ENCODE data around the gene MCOLN2. TPM values are rescaled to one million over a fixed set of nuclear protein-coding genes. Genes with fewer than 3 reads are reported as not detected.

The MCOLN2 gene
- total RNA-seq, 1 donor from 2014 or later = 1.0 TPM

GRCh38 chr1:84890566-84890965 is 106.3 kb downstream of the MCOLN2 start:
- Mint-ChIP-seq H3K27me3 (ENCODE audit: low read depth) (peaks cover 64% of the 10 kb centered on the region), H3K9me3 (no peaks in the 10 kb centered on the region), H3K36me3 (ENCODE audit: low read depth) (no peaks in the 10 kb centered on the region), H3K4me3 (no peak overlapping the region), H3K27ac (ENCODE audit: unreplicated experiment) (no peak overlapping the region), H3K4me1 (peaks cover 7% of the 10 kb centered on the region)
- no peak for DNase-seq (ENCODE audit: low read depth, low spot score)
- no peak for TF ChIP-seq CTCF (conservative IDR thresholded peaks at IDR 0.05)

GRCh38 chr1:84889437-84889836 is 107.5 kb downstream of the MCOLN2 start:
- H3K27ac Mint-ChIP-seq (ENCODE audit: unreplicated experiment) = no peak overlapping the region

GRCh38 chr1:84888753-84889152 is 108.2 kb downstream of the MCOLN2 start:
- peaks cover 7% of the 10 kb centered on the region for H3K4me1 Mint-ChIP-seq
- no peak overlapping the region for H3K27ac Mint-ChIP-seq (ENCODE audit: unreplicated experiment)
- TF ChIP-seq CTCF (conservative IDR thresholded peaks at IDR 0.05) = no peak
- H3K9me3 Mint-ChIP-seq = no peaks in the 10 kb centered on the region
- no peak for DNase-seq (ENCODE audit: low read depth, low spot score)
- peaks cover 47% of the 10 kb centered on the region for H3K27me3 Mint-ChIP-seq (ENCODE audit: low read depth)
- no peak overlapping the region for H3K4me3 Mint-ChIP-seq
- no peaks in the 10 kb centered on the region for H3K36me3 Mint-ChIP-seq (ENCODE audit: low read depth)

More at GRCh38 chr1:84889437-84889836, 107.5 kb downstream of the MCOLN2 start:
- Mint-ChIP-seq H3K36me3 (ENCODE audit: low read depth) (no peaks in the 10 kb centered on the region), H3K4me3 (no peak overlapping the region), H3K9me3 (no peaks in the 10 kb centered on the region), H3K4me1 (peaks cover 7% of the 10 kb centered on the region), H3K27me3 (ENCODE audit: low read depth) (peaks cover 54% of the 10 kb centered on the region)
- no peak for TF ChIP-seq CTCF (conservative IDR thresholded peaks at IDR 0.05)
- no peak for DNase-seq (ENCODE audit: low read depth, low spot score)

GRCh38 chr1:84887261-84887934 is 109.5 kb downstream of the MCOLN2 start:
- Mint-ChIP-seq H3K27me3 (ENCODE audit: low read depth) (peaks cover 37% of the 10 kb centered on the region), H3K36me3 (ENCODE audit: low read depth) (no peaks in the 10 kb centered on the region), H3K27ac (ENCODE audit: unreplicated experiment) (no peak overlapping the region), H3K9me3 (no peaks in the 10 kb centered on the region), H3K4me3 (no peak overlapping the region), H3K4me1 (peaks cover 5% of the 10 kb centered on the region)
- no peak for DNase-seq (ENCODE audit: low read depth, low spot score)
- no peak for TF ChIP-seq CTCF (conservative IDR thresholded peaks at IDR 0.05)

GRCh38 chr1:84885469-84885868 is 111.4 kb downstream of the MCOLN2 start:
- TF ChIP-seq CTCF (conservative IDR thresholded peaks at IDR 0.05) = no peak
- Mint-ChIP-seq H3K36me3 (ENCODE audit: low read depth) (no peaks in the 10 kb centered on the region), H3K9me3 (peaks cover 7% of the 10 kb centered on the region), H3K4me3 (no peak overlapping the region), H3K4me1 (no peaks in the 10 kb centered on the region), H3K27me3 (ENCODE audit: low read depth) (peaks cover 19% of the 10 kb centered on the region), H3K27ac (ENCODE audit: unreplicated experiment) (no peak overlapping the region)
- DNase-seq (ENCODE audit: low read depth, low spot score) = no peak

All from neural crest cell (in vitro differentiated cells).